KMS-11 (cell line): Measurements from ENCODE around the gene ATG4D.

ENCODE experiments used
- H2AFZ ChIP-seq: fragments of 200-600 bp; sonication (generic); 2 replicates; pipeline ENCODE4 v1.6.1; 2016; ENCODE audit warnings: antibody characterized with exemption, mixed run types, low read depth
- H3K27ac ChIP-seq: fragments of 200-600 bp; sonication (generic); 2 replicates; pipeline ENCODE4 v1.6.1; 2016; ENCODE audit warnings: mild to moderate bottlenecking, mixed run types
- H3K27me3 ChIP-seq: fragments of 200-600 bp; sonication (generic); 2 replicates; pipeline ENCODE4 v1.6.1; 2017; ENCODE audit warnings: mild to moderate bottlenecking, low read depth, mixed run types, moderate library complexity; ENCODE audit not compliant: insufficient read depth
- H3K36me3 ChIP-seq: fragments of 200-600 bp; sonication (generic); 2 replicates; pipeline ENCODE4 v1.6.1; 2017; ENCODE audit warnings: mild to moderate bottlenecking, mixed run types; ENCODE audit not compliant: insufficient read depth
- H3K4me1 ChIP-seq: fragments of 200-600 bp; sonication (generic); 2 replicates; pipeline ENCODE4 v1.6.1; 2016; ENCODE audit warnings: mild to moderate bottlenecking, low read depth, mixed run types; ENCODE audit not compliant: poor library complexity, severe bottlenecking
- H3K4me2 ChIP-seq: fragments of 200-600 bp; sonication (generic); 2 replicates; pipeline ENCODE4 v1.7.0; 2016; ENCODE audit warnings: mild to moderate bottlenecking, mixed run types
- H3K4me3 ChIP-seq: fragments of 200-600 bp; sonication (generic); IDR thresholded peaks from 2 replicates; pipeline ENCODE4 v1.6.1; 2017; ENCODE audit warnings: low read depth, low read length, mixed read lengths; ENCODE audit not compliant: insufficient read depth
- H3K79me2 ChIP-seq: fragments of 200-600 bp; sonication (generic); 2 replicates; pipeline ENCODE4 v1.6.1; 2016; ENCODE audit warnings: low read depth, mixed run types; ENCODE audit not compliant: insufficient read depth
- H3K9ac ChIP-seq: fragments of 200-600 bp; sonication (generic); 2 replicates; pipeline ENCODE4 v1.6.1; 2016; ENCODE audit warnings: mild to moderate bottlenecking, mixed run types
- H4K20me1 ChIP-seq: fragments of 200-600 bp; sonication (generic); 2 replicates; pipeline ENCODE4 v1.6.1; 2016; ENCODE audit warnings: mild to moderate bottlenecking, mixed run types; ENCODE audit not compliant: insufficient read depth
- CTCF ChIP-seq: fragments of 200-600 bp; sonication (generic); conservative IDR thresholded peaks from 2 replicates; pipeline ENCODE4 v1.6.1; 2017; ENCODE audit warnings: low read depth, mild to moderate bottlenecking, antibody characterized with exemption, low read length, moderate library complexity, mixed read lengths

The ATG4D gene

DNA sequence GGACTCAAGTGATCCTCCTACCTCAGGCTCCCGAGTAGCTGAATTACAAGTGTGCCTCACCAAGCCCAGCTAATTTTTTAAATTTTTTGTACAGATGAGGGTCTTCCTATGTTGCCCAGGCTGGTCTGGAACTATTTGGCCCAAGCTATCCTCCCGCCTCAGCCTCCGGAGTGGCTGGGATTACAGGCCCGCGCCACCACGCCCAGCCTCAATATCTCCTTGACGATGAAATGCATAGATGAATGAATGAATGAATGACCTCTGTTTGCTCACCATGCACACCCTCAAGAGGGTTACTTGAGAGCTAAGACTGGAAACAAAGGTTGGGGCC is 58.3 kb downstream of the ATG4D start:
- H3K79me2 ChIP-seq = no peaks in the 10 kb centered on the region
- H3K36me3 ChIP-seq = no peaks in the 10 kb centered on the region
- H3K4me3 ChIP-seq = no peak overlapping the region
- H3K4me2 ChIP-seq = peak overlapping the region; percentile 54; the same call in 1 of the 2 replicates
- no peaks in the 10 kb centered on the region for H4K20me1 ChIP-seq
- H3K27me3 ChIP-seq = peaks cover 14% of the 10 kb centered on the region; the same call in 1 of the 2 replicates
- no peak overlapping the region for H3K27ac ChIP-seq
- H3K9ac ChIP-seq = no peak overlapping the region
- no peak for TF ChIP-seq CTCF
- no peaks in the 10 kb centered on the region for H3K4me1 ChIP-seq
- peak overlapping the region; percentile 41; the same call in 1 of the 2 replicates for H2AFZ ChIP-seq

- H2AFZ ChIP-seq = peak overlapping the region; percentile 95
- H3K27ac ChIP-seq = no peak overlapping the region
- TF ChIP-seq CTCF = no peak
- H3K79me2 ChIP-seq = no peaks in the 10 kb centered on the region
- no peaks in the 10 kb centered on the region for H4K20me1 ChIP-seq
- H3K4me1 ChIP-seq = no peaks in the 10 kb centered on the region
- H3K4me2 ChIP-seq = peak overlapping the region; percentile 92
- H3K27me3 ChIP-seq = peaks cover 14% of the 10 kb centered on the region; the same call in 1 of the 2 replicates
- H3K9ac ChIP-seq = peak overlapping the region; percentile 20; the same call in 1 of the 2 replicates
- no peak overlapping the region for H3K4me3 ChIP-seq
- no peaks in the 10 kb centered on the region for H3K36me3 ChIP-seq
These were observed 58.8 kb downstream of the ATG4D start for GRCh38 chr19:10602330-10603083.
